Measurements from ENCODE around the gene USP54.

The USP54 gene

DNA sequence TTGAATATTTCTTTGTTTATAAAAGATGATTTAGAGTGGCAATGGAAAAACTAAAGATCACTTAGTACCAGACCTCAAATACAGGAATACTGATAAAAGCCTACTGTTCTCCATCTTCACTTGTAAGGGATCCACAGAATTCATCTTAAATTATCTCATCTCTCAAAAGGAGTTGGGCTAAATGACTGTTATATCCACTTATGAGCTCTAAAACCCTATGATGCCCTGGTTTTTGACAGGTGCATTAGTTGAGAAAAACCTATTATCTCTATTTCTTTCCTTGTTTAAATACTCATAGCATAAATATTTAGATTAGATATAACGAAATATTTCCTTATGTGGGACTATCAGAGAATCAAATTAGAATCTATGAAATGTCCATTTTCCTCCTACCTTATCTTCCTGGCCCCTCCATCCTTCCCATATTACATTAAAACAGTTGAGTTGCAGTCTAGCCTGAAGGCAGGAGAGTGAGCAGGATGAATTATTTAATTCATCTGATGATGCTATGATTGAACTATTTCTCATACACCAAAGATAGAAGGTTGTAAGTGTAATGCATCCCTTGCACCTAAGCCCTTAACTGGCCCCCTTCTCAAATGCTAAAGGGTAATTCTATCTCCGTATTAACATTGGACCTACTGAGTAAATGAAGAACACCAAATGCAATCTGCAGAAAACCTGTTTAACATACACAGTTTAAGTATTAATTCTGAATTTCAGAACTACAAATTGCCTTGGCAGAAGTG lies 125.0 kb downstream of the USP54 start:
- Histone ChIP-seq H3K9ac (ENCODE audit: low read depth, low read length) (no peak overlapping the region), H3K36me3 (ENCODE audit: insufficient read depth, low read length) (peaks cover 70% of the 10 kb centered on the region), H3K9me3 (ENCODE audit: insufficient read depth, low read depth, low read length) (no peaks in the 10 kb centered on the region), H3K4me3 (ENCODE audit: low read length) (no peak overlapping the region), H3K4me1 (ENCODE audit: insufficient read depth, low read length) (no peaks in the 10 kb centered on the region), H3K27ac (ENCODE audit: low read depth, low read length) (no peak overlapping the region), H3K27me3 (ENCODE audit: insufficient read depth, low read length) (no peaks in the 10 kb centered on the region)
- 100% methylated on average over 1 of the region's 2 CpGs for WGBS

DNA sequence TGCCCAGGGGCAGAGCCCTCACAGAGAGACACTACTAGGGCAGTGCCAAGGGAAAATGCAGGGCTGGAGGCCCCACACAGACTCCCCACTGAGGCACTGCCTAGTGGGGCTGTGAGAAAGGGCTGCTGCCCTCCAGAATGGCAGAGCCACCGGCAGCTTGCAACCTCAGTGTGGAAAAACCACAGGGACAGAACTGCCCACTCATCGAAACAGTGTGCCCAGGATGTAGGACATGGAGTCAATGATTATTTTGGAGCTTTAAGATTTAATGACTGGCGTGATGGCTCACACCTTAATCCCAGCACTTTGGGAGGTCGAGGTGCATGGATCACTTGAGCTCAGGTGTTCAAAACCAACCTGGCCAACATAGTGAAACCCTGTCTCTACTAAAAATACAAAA lies 130.2 kb downstream of the USP54 start:
- H3K4me1 ChIP-seq (ENCODE audit: insufficient read depth, low read length), result no peaks in the 10 kb centered on the region
- no peak overlapping the region for H3K4me3 ChIP-seq (ENCODE audit: low read length)
- H3K9me3 ChIP-seq (ENCODE audit: insufficient read depth, low read depth, low read length), result no peaks in the 10 kb centered on the region
- 90% methylated on average over 4 of the region's 4 CpGs for whole genome bisulfite sequencing
- H3K9ac ChIP-seq (ENCODE audit: low read depth, low read length), result no peak overlapping the region
- H3K27me3 ChIP-seq (ENCODE audit: insufficient read depth, low read length), result no peaks in the 10 kb centered on the region
- peaks cover 22% of the 10 kb centered on the region for H3K36me3 ChIP-seq (ENCODE audit: insufficient read depth, low read length)
- no peak overlapping the region for H3K27ac ChIP-seq (ENCODE audit: low read depth, low read length)

DNA sequence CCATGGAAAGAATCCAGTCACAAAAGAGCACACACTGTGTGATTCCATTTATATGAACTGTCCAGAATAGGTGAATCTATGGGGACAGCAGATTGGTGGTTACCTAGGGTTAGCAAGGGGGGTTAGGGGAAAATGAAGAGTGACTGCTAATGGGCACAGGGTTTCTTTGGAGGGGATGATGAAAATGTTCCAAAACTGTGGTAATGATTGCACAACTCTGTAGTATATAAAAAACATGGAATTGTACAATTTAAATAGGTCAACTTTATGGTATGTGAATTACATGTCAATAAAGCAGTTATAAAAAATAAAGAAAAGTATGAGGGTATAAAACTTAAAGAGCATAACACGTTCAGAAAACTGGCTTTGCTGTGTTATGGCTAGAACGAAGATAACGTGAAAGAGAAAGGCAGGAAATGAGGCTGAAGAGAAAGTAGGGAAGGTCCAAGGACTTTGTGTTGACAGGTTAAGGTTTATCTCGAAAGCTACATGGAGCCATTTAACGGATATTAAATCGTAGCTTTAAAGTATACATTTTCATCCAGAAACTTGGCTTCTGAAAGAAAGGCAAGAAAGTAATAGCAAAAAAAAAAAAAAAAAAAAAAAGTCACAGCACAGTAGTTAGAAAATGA lies 131.3 kb downstream of the USP54 start:
- Histone ChIP-seq H3K4me1 (ENCODE audit: insufficient read depth, low read length) (no peaks in the 10 kb centered on the region), H3K9ac (ENCODE audit: low read depth, low read length) (no peak overlapping the region), H3K9me3 (ENCODE audit: insufficient read depth, low read depth, low read length) (no peaks in the 10 kb centered on the region), H3K27ac (ENCODE audit: low read depth, low read length) (no peak overlapping the region), H3K4me3 (ENCODE audit: low read length) (no peak overlapping the region), H3K36me3 (ENCODE audit: insufficient read depth, low read length) (peaks cover 14% of the 10 kb centered on the region), H3K27me3 (ENCODE audit: insufficient read depth, low read length) (no peaks in the 10 kb centered on the region)
- 92% methylated on average over 6 of the region's 6 CpGs for WGBS

DNA sequence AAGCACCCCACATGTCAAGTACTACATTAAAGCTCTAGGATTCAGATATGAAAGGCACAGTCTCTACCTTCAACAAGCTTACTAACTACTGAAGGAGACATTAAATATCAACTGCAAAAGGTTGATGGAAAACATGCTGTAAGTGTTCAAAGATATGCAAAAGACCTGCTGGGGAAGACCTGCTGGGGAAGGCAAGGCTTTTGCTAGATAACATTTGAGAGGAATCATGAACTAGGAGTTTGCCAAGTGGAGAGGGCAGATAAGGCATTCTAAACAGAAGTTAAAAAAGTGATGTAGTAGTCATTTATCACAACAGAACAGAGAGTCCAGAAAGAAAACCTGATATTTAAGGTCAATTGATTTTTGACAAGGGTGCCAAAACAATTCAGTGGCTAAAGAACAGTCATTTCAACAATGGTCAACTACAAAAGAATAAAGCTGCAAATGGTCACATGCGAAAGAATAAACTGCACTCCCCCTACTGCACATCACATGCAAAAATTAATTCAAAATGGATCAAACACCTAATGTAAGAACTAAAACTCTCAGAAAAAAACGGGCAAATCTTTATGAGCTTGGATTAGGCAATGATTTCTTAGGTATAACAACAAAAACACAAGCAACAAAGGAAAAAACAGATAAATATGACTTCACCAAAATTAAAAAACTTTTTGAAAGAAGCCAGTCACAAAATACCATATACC lies 134.8 kb downstream of the USP54 start:
- no peaks in the 10 kb centered on the region for H3K27me3 ChIP-seq (ENCODE audit: insufficient read depth, low read length)
- H3K27ac ChIP-seq (ENCODE audit: low read depth, low read length), result no peak overlapping the region
- no peaks in the 10 kb centered on the region for H3K4me1 ChIP-seq (ENCODE audit: insufficient read depth, low read length)
- peaks cover 29% of the 10 kb centered on the region for H3K36me3 ChIP-seq (ENCODE audit: insufficient read depth, low read length)
- WGBS, result 86% methylated on average over 2 of the region's 2 CpGs
- no peak overlapping the region for H3K9ac ChIP-seq (ENCODE audit: low read depth, low read length)
- H3K9me3 ChIP-seq (ENCODE audit: insufficient read depth, low read depth, low read length), result no peaks in the 10 kb centered on the region
- H3K4me3 ChIP-seq (ENCODE audit: low read length), result no peak overlapping the region

DNA sequence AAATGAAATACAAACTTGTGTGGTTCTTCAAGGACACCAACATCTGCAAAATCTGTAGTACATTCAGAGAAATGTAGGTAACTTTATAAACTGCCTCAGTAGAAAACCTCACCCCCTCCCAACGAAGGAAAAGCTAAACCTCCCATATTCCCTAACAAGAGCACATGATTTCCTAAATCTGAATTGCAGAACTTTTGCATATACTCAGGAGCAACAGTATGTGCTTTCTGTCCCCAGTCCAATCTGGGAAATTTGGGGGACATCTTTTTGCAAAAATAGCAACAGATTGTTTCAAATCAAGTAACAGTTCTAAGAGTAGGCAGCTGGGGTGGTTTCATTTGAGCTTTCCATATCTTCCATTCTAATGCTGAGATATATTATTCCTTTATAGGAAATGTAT lies 142.0 kb downstream of the USP54 start:
- peaks cover 33% of the 10 kb centered on the region for H3K36me3 ChIP-seq (ENCODE audit: insufficient read depth, low read length)
- no peaks in the 10 kb centered on the region for H3K4me1 ChIP-seq (ENCODE audit: insufficient read depth, low read length)
- no peaks in the 10 kb centered on the region for H3K9me3 ChIP-seq (ENCODE audit: insufficient read depth, low read depth, low read length)
- no peak overlapping the region for H3K9ac ChIP-seq (ENCODE audit: low read depth, low read length)
- 82% methylated on average over 1 of the region's 1 CpG for WGBS
- H3K4me3 ChIP-seq (ENCODE audit: low read length), result no peak overlapping the region
- H3K27me3 ChIP-seq (ENCODE audit: insufficient read depth, low read length), result no peaks in the 10 kb centered on the region
- no peak overlapping the region for H3K27ac ChIP-seq (ENCODE audit: low read depth, low read length)

DNA sequence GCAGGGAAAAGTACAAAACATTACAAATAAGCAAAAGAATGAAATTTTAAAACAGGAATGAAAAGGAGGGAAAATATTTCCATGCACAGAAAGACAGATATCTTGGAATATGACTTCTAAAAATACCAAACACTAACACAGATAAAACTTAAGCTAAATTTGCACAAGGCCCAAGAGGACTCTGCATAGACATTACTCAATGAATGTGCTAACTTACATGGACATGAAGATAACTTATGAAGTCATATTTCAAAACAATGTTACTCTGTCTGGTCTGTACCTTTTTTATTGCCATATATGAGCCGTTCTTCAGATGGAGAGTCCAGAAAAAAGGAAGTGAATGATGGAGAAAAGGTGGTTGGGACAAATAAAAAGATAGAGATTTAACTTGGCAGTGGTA lies 142.8 kb downstream of the USP54 start:
- Histone ChIP-seq H3K36me3 (ENCODE audit: insufficient read depth, low read length) (peaks cover 26% of the 10 kb centered on the region), H3K9ac (ENCODE audit: low read depth, low read length) (no peak overlapping the region), H3K4me3 (ENCODE audit: low read length) (no peak overlapping the region), H3K27me3 (ENCODE audit: insufficient read depth, low read length) (no peaks in the 10 kb centered on the region), H3K4me1 (ENCODE audit: insufficient read depth, low read length) (no peaks in the 10 kb centered on the region), H3K27ac (ENCODE audit: low read depth, low read length) (no peak overlapping the region), H3K9me3 (ENCODE audit: insufficient read depth, low read depth, low read length) (no peaks in the 10 kb centered on the region)
- 93% methylated on average over 1 of the region's 1 CpG for WGBS

Data from HUES64 (cell line).